ENCODE results near the gene KCNIP3. TPM values are rescaled to one million over a fixed set of nuclear protein-coding genes. Genes with fewer than 3 reads are reported as not detected.

Gene KCNIP3
- total RNA-seq, 2 donors from 2014 or later: 12.5 to 22.1 TPM

DNA sequence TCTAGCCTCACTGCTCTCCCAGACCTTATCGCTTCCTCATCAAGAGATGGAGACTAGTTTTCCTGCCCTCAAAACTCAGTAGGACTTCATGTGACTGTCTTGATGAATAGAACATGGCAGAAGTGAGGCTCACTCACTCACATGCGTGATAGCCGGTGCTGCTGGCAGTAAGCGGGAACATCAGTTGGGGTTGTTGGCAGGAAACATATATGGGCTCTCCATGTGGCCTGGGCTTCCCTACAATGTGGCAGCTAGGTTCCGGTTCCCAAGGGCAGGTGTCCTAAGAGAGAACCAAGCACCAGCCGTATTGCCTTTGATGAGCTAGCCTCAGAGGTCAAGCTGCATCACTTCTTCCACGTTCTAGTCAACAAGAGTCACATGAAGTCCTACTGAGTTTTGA is 90.2 kb downstream of the KCNIP3 start:
- Histone ChIP-seq H3K27ac (no peak overlapping the region), H3K4me1 (ENCODE audit: control insufficient read depth in 1 of 2, low read depth in 2 of 2) (peaks cover 2 to 14% of the 10 kb centered on the region in 2 donors), H3K36me3 (no peaks in the 10 kb centered on the region), H3K9me3 (no peaks in the 10 kb centered on the region), H3K4me3 (no peak overlapping the region), H3K27me3 (replicated peaks; ENCODE audit: insufficient read depth) (no peaks in the 10 kb centered on the region)
- no peak for TF ChIP-seq CTCF (IDR thresholded peaks at IDR 0.05)
- ATAC-seq (ENCODE audit: insufficient number of reproducible peaks, low FRiP score, low read depth) (no peak), DNase-seq (ENCODE audit: low spot score) (no peak)

GRCh38 chr2:95388091-95388692 is 91.0 kb downstream of the KCNIP3 start:
- DNase-seq (ENCODE audit: low spot score) (no peak), ATAC-seq (ENCODE audit: insufficient number of reproducible peaks, low FRiP score, low read depth) (no peak)
- Histone ChIP-seq H3K27ac (no peak overlapping the region), H3K36me3 (no peaks in the 10 kb centered on the region), H3K9me3 (no peaks in the 10 kb centered on the region), H3K4me3 (no peak overlapping the region), H3K4me1 (ENCODE audit: control insufficient read depth in 1 of 2, low read depth in 2 of 2) (peaks cover 2 to 14% of the 10 kb centered on the region in 2 donors), H3K27me3 (replicated peaks; ENCODE audit: insufficient read depth) (no peaks in the 10 kb centered on the region)
- TF ChIP-seq CTCF (IDR thresholded peaks at IDR 0.05): no peak

GRCh38 chr2:95388856-95389244 is 91.7 kb downstream of the KCNIP3 start:
- ATAC-seq (ENCODE audit: insufficient number of reproducible peaks, low FRiP score, low read depth): no peak
- Histone ChIP-seq H3K36me3 (no peaks in the 10 kb centered on the region), H3K9me3 (no peaks in the 10 kb centered on the region), H3K4me3 (no peak overlapping the region), H3K4me1 (ENCODE audit: control insufficient read depth in 1 of 2, low read depth in 2 of 2) (peaks cover 2 to 14% of the 10 kb centered on the region in 2 donors), H3K27me3 (replicated peaks; ENCODE audit: insufficient read depth) (no peaks in the 10 kb centered on the region), H3K27ac (no peak overlapping the region)
- no peak for DNase-seq (ENCODE audit: low spot score)
- no peak for TF ChIP-seq CTCF (IDR thresholded peaks at IDR 0.05)

- H3K4me3 ChIP-seq: no peak overlapping the region
- DNase-seq (ENCODE audit: low spot score) (no peak), ATAC-seq (ENCODE audit: insufficient number of reproducible peaks, low FRiP score, low read depth) (peak; percentile 54)
- no peaks in the 10 kb centered on the region for H3K36me3 ChIP-seq
- TF ChIP-seq CTCF (IDR thresholded peaks at IDR 0.05): peak; percentile 80
- no peaks in the 10 kb centered on the region for H3K9me3 ChIP-seq
- H3K27me3 ChIP-seq (replicated peaks; ENCODE audit: insufficient read depth): no peaks in the 10 kb centered on the region
- no peak overlapping the region for H3K27ac ChIP-seq
- H3K4me1 ChIP-seq (ENCODE audit: control insufficient read depth in 1 of 2, low read depth in 2 of 2): peaks cover 2 to 10% of the 10 kb centered on the region in 2 donors
Measured at GRCh38 chr2:95389245-95390119, 92.3 kb downstream of the KCNIP3 start.

GRCh38 chr2:95390272-95390880 is 93.2 kb downstream of the KCNIP3 start:
- no peak overlapping the region for H3K4me3 ChIP-seq
- DNase-seq (ENCODE audit: low spot score): no peak
- peaks cover 2 to 7% of the 10 kb centered on the region in 2 donors for H3K4me1 ChIP-seq (ENCODE audit: control insufficient read depth in 1 of 2, low read depth in 2 of 2)
- no peak for TF ChIP-seq CTCF (IDR thresholded peaks at IDR 0.05)
- no peaks in the 10 kb centered on the region for H3K27me3 ChIP-seq (replicated peaks; ENCODE audit: insufficient read depth)
- H3K27ac ChIP-seq: no peak overlapping the region
- ATAC-seq (ENCODE audit: insufficient number of reproducible peaks, low FRiP score, low read depth): no peak
- no peaks in the 10 kb centered on the region for H3K36me3 ChIP-seq
- H3K9me3 ChIP-seq: no peaks in the 10 kb centered on the region

Measured in thoracic aorta (tissue), 2 donors.